COLO829 (cell line): ENCODE results near the gene CCNL2.
"Not testable (repeated sequence)": the region's sequence is repeated elsewhere in the genome, so short reads cannot be mapped to it uniquely, and the experiment has no call there.

ENCODE experiments used
- DNase-seq: peaks from one replicate; pipeline ENCODE4 v3.0.0; 2012; ENCODE audit warnings: low spot score

Gene CCNL2

GRCh38 chr1:1399187-1399871 lies at the start of gene CCNL2:
Gene CCNL2, minus strand, starts transcription at chr1:1399335. Its CDS starts 29 bp downstream, at chr1:1399306.
- peak; percentile 82 for DNase-seq

- not testable (repeated sequence) for DNase-seq
These were observed 47.5 kb upstream of the CCNL2 start for GRCh38 chr1:1446631-1447030.

DNA sequence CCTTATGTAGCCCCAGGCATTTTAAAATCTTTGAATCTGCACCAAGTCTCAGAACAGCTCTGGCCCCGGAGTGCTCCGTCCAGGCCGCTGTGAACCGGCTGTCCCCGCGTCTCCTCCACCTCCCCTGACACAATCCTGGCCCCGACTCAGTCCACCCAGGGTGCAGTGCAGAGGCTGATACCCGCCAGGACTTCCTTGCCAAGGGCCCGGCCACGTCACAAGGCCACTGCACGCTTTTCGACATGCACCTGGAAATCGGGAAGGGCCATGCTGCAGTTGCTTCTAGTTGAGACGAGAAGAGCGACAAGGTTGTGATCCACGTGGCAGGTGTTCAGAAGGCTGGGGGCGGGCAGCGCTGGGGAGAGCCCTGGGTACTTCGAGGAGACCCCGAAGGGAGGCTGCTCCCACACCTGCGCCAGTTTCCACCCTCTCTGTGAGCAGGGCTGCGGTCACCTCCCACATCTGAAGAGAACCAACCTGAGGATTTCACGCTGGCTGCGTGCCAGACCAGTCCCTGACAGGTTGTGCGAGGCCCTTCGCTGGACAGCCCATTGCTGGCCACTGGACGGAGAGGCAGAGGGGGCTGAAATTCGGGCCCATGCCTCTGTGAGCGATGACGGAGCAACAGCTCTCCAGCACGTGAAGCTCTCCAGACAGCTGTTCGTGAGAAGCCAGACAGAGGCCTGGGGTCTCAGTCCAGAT lies 43.1 kb upstream of the CCNL2 start:
- DNase-seq = no peak

DNA sequence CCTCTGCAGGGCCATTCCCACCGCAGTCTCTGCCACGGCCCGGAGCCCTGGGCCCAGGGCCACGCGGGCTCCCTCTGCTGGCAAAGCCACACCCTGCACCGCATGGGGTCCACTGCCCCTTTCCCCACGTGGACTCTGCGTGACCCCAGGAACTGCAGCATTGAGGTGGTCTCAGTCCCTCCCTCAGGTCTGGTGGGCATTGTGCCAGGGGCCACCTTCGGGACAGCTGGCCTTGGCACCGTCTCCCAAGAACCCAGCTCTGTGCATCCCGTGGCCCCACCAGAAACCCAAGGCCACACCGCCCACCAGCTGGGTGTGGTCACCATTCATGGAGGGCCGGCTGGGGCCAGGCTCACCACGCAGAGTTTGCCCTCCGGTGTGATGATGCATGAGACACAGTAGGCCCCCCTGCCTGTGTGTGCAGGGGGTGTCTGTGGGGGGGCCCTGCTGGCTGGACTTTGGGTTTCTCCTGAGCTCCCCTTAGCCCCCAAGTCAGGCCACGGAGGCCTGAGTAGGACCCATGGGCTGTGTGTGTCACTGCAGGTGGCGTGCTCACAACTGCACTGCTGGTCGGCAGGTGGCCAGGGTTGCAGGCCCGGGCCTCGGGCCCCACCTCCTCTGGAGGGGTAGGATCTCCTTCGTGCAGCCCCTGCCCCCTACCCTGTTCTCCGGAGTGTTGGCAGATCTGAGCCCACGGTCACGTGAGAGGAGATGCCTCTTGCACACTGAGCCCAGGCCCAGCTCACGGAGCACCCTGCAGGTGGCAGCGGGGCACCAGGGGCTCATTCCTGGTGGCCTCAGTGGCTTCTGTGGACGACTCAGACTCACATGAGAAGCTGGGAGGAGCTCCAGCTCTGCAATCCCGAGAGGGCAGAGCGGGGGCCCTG lies 42.1 kb upstream of the CCNL2 start:
- peak; percentile 62 for DNase-seq

DNA sequence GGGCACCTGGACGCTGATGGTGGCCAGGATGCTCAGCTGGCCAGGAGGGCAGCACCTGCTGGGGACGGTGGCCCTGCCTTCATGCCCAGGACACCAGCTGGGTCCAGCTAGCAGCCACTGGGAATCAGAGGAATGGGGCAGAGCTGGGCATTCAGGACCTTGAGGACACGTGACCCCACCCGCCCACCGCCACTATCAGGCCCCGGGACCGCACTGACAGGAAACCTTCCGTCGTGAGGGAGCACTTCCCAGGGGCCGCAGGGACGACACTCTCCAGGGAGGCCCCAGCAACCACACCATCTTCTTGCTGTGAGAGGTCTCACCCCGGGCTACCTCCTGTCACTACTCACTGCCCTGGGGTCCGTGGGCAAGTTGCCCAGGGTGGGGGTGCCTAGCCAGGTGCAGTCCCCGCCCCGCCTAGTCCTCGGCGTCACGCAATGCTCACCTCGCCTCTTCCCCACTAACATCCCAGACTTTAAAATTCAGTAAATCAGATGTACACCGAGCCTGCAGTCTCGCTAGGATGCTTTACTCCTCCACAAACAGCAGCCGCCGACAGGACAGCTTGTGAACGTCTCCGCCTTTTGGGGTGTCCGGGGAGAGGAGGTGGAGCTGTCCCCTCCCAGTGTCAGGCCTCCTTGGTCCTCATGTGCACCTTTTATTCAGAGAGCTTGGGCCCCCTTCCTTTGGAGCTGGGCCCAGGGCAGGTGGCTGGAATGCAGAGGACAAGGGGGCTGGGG lies 41.3 kb upstream of the CCNL2 start:
- no peak for DNase-seq

DNA sequence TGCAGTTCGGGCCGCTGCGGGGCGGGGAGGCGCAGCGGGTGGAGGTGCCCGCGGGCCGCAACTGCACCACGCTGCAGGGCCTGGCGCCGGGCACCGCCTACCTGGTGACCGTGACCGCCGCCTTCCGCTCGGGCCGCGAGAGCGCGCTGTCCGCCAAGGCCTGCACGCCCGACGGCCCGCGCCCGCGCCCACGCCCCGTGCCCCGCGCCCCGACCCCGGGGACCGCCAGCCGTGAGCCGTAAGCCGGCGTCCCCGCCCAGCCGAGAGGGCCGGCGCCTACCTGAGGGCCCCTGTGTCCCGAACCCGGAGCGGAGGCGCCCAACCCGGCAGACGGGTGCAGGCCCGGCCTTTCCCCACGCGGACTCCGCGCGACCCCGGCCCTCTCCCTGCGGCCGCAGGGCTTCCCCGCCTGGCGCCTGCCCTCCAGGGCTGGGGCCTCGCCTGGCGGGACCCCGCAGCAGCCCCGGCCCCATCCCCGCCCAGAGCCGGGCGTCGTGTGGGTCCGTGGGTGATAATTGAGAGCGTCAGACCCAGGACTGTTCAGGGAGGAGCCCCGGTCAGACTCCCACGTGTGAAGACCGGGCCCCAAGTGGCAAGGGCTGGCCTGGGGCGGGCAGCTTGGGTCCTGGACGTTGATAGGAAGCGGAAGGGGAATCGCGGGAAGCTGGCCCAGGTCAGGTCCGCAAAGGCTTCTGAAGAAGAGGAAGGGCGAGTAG lies 40.6 kb upstream of the CCNL2 start:
- DNase-seq = no peak

- no peak for DNase-seq
These were observed 39.6 kb upstream of the CCNL2 start for GRCh38 chr1:1438531-1439381.

DNA sequence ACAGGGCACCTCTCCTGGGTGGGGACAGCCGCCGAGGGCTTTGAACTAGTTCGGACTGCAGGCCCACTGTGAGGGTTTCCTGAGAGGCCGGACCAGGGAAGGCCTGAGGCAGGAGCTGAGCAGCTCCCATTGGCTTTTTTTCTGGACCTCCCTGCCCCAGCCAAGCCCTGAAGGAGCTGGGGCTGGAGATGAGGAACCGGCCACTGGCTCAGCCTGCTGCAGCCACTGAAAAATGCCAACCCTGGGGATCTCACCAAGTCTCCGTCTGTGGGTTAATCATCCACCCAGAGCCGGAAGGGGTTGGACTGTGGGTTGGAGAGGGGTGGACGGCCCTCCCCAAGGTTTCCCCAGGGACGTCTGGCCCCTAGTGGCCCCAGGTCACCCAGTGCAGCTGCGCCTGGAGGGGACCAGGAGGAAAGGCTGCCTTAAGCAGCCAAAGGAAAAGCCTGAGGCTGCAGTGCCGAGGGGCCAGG lies 38.8 kb upstream of the CCNL2 start:
- DNase-seq = no peak

- no peak for DNase-seq
These were observed 38.1 kb upstream of the CCNL2 start for GRCh38 chr1:1437033-1437903.

DNA sequence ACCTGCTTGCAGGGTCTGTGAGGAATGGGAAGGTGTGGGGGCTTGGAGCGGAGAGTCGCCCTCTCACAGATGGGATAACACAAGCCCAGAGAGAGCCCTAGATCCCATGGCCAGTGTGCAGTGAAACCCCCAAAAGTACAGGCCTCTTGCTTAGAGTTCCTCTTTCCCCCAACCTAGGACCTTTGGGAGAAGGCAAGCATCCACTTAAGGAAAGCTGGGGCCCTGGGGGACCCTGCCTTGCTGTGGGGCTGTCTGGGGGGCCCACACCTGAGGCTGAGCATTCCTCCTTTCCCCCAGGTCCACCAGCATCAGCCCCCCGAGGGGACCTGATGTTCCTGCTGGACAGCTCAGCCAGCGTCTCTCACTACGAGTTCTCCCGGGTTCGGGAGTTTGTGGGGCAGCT lies 37.5 kb upstream of the CCNL2 start:
- no peak for DNase-seq

- no peak for DNase-seq
These were observed 36.9 kb upstream of the CCNL2 start for GRCh38 chr1:1435911-1436629.

DNA sequence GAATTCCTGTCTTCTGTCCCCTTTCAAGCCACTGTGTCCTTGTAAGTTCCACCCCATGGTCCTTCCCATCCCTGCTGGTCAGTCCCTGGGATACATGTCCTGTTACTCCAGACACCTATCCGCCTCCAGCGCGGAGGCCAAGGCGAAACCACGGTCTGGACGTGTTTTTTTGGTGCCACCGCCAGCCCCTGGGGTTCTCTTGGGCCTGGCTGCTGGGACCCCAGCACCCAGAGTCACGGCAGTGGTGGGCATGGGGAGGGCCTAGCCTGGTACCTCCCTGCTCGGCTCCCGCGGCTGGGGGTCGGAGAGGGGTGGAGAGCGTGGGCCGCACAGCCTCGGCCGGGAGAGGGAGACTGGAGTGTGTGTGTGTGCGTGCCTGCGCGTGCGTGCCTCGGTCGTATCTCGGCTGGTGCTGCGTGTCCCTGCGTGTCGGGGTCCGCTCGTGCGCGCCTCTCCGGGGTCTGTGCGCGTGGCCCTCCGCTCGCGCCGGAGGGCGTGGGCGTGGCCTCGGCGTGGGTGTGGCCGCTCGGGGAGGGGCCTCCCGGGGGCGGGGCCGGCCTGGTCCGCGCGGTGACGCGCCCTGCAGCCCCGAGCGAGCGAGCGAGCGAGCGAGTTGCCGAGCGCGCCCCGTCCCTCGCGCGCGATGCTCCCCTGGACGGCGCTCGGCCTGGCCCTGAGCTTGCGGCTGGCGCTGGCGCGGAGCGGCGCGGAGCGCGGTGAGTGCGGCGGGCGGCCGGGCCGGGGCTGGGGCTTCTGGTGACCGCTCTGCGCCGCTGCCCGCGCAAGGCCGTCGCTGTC lies 36.2 kb upstream of the CCNL2 start, which contains the start of gene VWA1:
Gene VWA1, plus strand, starts transcription at position 585 of the 798 bp plus-strand sequence. Its CDS starts 59 bp downstream, at position 644.
- peak; percentile 70 for DNase-seq

DNA sequence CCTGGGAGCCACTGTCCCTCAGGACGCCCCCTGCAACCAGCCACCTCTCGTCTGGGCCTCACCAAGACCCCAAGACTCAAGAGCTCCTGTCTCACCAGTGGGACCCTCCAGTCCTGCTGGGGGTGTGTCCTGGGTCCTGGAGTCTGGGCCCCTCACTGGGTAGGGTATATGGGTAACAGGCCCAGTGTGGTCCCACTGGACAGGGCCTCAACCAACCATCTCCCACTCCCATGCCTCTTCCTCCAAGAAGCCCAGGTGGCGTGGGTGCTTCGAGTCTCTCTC lies 35.6 kb upstream of the CCNL2 start:
- no peak for DNase-seq

GRCh38 chr1:1434131-1434823 lies 35.1 kb upstream of the CCNL2 start:
- DNase-seq = no peak

DNA sequence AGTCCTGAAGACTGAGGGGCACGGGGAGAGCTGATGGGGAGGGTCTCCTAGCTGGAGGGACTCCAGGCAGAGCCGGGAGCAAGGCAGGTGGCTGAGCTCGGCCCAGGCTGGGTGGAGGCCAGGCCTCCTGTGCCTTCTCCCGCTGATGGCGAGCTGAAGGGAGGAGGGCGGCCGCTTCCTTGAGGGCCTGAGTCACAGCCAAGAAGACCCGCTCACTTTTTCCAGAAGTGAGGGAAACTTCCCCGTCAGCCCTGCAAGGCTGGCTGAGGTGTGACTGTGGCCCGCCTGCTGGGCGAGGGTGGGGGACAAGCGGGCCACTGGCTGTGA lies 34.6 kb upstream of the CCNL2 start:
- no peak for DNase-seq

DNA sequence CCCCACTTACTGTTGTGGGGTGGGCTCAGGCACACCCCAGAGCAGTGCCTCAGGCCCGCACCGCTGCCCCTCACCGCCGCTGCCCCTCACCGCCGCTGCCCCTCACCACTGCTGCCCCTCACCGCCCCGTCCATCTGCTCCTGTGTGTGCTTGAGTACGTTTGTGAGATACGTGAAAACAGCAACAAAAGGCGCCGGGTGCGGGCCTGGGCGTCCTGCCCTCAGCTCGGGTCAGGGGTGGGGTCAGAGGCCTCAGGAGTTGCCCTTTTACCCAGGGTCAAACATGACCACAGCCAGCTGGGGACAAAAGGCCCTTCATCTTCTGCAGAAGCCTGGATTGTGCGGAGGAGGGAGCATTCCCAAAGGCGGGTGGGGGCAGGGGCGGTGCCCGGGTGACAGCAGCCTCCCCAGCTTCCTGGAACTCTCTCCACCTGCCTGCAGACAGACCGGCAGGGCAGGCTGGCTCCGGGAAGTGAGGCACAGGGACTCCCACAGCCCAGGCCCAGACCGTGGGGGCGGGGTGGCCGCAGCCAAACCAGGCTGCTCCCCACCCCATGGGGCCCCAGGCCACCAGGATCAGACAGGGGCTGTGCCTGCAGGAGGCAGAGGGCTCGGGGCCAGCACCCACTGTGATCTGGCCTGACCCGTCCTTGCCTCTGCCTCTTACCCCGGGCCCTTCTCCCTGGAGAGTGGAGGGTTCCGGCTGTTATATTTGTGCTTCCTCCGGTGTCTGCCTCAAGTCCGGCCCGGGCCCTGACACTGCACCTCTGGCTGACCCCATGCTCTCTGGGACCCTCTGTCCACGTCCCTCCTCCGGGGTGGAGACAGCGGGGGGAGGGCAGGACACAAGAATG lies 34.0 kb upstream of the CCNL2 start:
- DNase-seq = peak; percentile 68
